K562 (cell line): ENCODE data around the gene NAP1L4. TPM values are rescaled to one million over a fixed set of nuclear protein-coding genes. Genes with fewer than 3 reads are reported as not detected.

ENCODE experiments used
- ATAC-seq: fragments of 200-7000 bp; cut with Tn5 transposase; 3 replicates; pipeline ENCODE4 v1.9.1; 2020; ENCODE audit warnings: moderate library complexity
- BruUV-seq: library from RNA; stranded (reverse); fragments of 400-500 nt; replicated peaks from 2 replicates; lab custom pipeline; 2021; lab: Mats Ljungman, UMichigan
- CTCF ChIA-PET: fragments of 300-600 bp; formaldehyde crosslinking; extraction: SDS; loops from one replicate; lab custom pipeline; 2021; ENCODE audit warnings: low intra/inter-chr PET ratio; lab: Yijun Ruan, JAX
- POLR2A ChIA-PET: fragments of 300-600, 350-650 bp; sonication (Branson Sonifier 250); formaldehyde crosslinking; extraction: SDS; loops from one replicate; lab custom pipeline; 2021; ENCODE audit warnings: antibody characterized with exemption, inconsistent platforms; lab: Yijun Ruan, JAX
- DNase-seq, 4 experiments: peaks; one replicate each; pipeline versions ENCODE4 v3.0.0 to v3.0.0-alpha.2; 2011 to 2018; ENCODE audit warnings: low spot score in 3 of 4, mixed read lengths in 3 of 4; ENCODE audit errors: extremely low read depth in 1 of 4
- FAIRE-seq: peaks from 2 replicates; lab custom pipeline; 2011; peaks lifted over from hg19 to GRCh38; lab: Jason Lieb, UNC
- H2AFZ ChIP-seq: 2 replicates; pipeline ENCODE4 v1.6.0; 2011; ENCODE audit warnings: low read depth, low read length, control low read depth, inconsistent platforms
- H3K27ac ChIP-seq: fragments of 200-600 bp; 3 replicates; pipeline ENCODE4 v1.8.0; 2011; ENCODE audit warnings: low read depth, mild to moderate bottlenecking, control low read depth, inconsistent platforms, low read length, moderate library complexity, mixed read lengths; ENCODE audit errors: extremely low read depth
- H3K27me3 ChIP-seq, 2 experiments: fragments of 300-600 bp in 1 of 2; 2 replicates in 1 of 2; 3 replicates in 1 of 2; pipeline versions ENCODE4 v1.6.0 to v1.8.0; 2011; ENCODE audit warnings: inconsistent platforms in 2 of 2, low read length in 2 of 2, mild to moderate bottlenecking in 1 of 2, mixed read lengths in 1 of 2, moderate library complexity in 1 of 2; ENCODE audit not compliant: control insufficient read depth in 2 of 2, insufficient read depth in 2 of 2
- H3K36me3 ChIP-seq: fragments of 300-600 bp; 3 replicates; pipeline ENCODE4 v1.8.0; 2011; ENCODE audit warnings: mild to moderate bottlenecking, low read length, inconsistent platforms; ENCODE audit not compliant: control insufficient read depth, insufficient read depth
- H3K4me1 ChIP-seq, 2 experiments: fragments of 200-600 bp in 1 of 2; replicated peaks in 1 of 2; 2 replicates in 1 of 2; 3 replicates in 1 of 2; pipeline versions ENCODE4 v1.5.1 to v1.8.0; 2011; ENCODE audit warnings: inconsistent platforms in 2 of 2, low read length in 2 of 2, mild to moderate bottlenecking in 1 of 2, mixed read lengths in 1 of 2, moderate library complexity in 1 of 2; ENCODE audit not compliant: control insufficient read depth in 2 of 2, insufficient read depth in 2 of 2
- H3K4me2 ChIP-seq: 2 replicates; pipeline ENCODE4 v1.6.1; 2011; ENCODE audit warnings: low read length, control low read depth, inconsistent platforms, mixed read lengths; ENCODE audit not compliant: insufficient read depth
- H3K4me3 ChIP-seq: fragments of 200-600 bp; sonication (generic), shearing (Covaris generic); 2 replicates; pipeline ENCODE4 v1.5.1; 2016; ENCODE audit warnings: control low read depth, inconsistent platforms
- H3K79me2 ChIP-seq: fragments of 200-600 bp; 3 replicates; pipeline ENCODE4 v1.8.0; 2011; ENCODE audit warnings: low read length, inconsistent platforms; ENCODE audit not compliant: control insufficient read depth, insufficient read depth
- H3K9ac ChIP-seq, 2 experiments: 2 replicates each; pipeline versions ENCODE4 v1.6.0 to v1.6.1; 2011; ENCODE audit warnings: low read depth in 2 of 2, low read length in 2 of 2, control low read depth in 1 of 2, inconsistent platforms in 1 of 2, mild to moderate bottlenecking in 1 of 2, mixed read lengths in 1 of 2; ENCODE audit not compliant: insufficient read depth in 1 of 2
- H3K9me1 ChIP-seq: one replicate; pipeline ENCODE4 v1.6.0; 2011; ENCODE audit warnings: inconsistent platforms, mild to moderate bottlenecking, low read length, moderate library complexity; ENCODE audit not compliant: control insufficient read depth, insufficient read depth
- H3K9me3 ChIP-seq: replicated peaks from 2 replicates; pipeline ENCODE4 v1.5.1; 2011; ENCODE audit warnings: low read depth, low read length, inconsistent platforms; ENCODE audit not compliant: control insufficient read depth, insufficient read depth
- H4K20me1 ChIP-seq: replicated peaks from 2 replicates; pipeline ENCODE4 v1.6.1; 2011; ENCODE audit warnings: low read length, inconsistent platforms, mixed read lengths; ENCODE audit not compliant: control insufficient read depth, insufficient read depth
- CEBPB ChIP-seq: fragments of 450-650 bp; IDR thresholded peaks from 2 replicates; pipeline ENCODE4 v1.6.1; 2016; ENCODE audit warnings: missing genetic modification characterization, missing compliant biosample characterization
- MBD2 ChIP-seq: sonication (generic); IDR thresholded peaks from 2 replicates; pipeline ENCODE4 v1.6.1; 2016; ENCODE audit warnings: low read depth, borderline replicate concordance
- MEIS2 ChIP-seq: fragments of 450-650 bp; IDR thresholded peaks from 2 replicates; pipeline ENCODE4 v1.6.1; 2014; ENCODE audit warnings: mild to moderate bottlenecking; ENCODE audit not compliant: partially characterized antibody
- SFPQ ChIP-seq: fragments of 200-400 bp; formaldehyde crosslinking; IDR thresholded peaks from 2 replicates; pipeline ENCODE4 v1.6.1; 2017; ENCODE audit warnings: mild to moderate bottlenecking, low read depth, low read length, moderate library complexity
- ZNF445 ChIP-seq: fragments of 250-450 bp; sonication (Bioruptor Pico); IDR thresholded peaks from 2 replicates; pipeline ENCODE4 v1.4.0; 2020; ENCODE audit warnings: low read depth, mild to moderate bottlenecking, moderate library complexity
- ZNF740 ChIP-seq, 3 experiments: fragments of 200-800 bp in 1 of 3; sonication (Bioruptor generic) in 1 of 3; sonication (generic) in 1 of 3; formaldehyde crosslinking in 1 of 3; IDR thresholded peaks; 2 replicates each; pipeline versions ENCODE4 v1.6.1 to v1.8.0; 2016 to 2022; ENCODE audit warnings: mild to moderate bottlenecking in 2 of 3, missing compliant biosample characterization in 2 of 3, missing genetic modification characterization in 2 of 3, missing genetic modification reagents in 1 of 3
- WGBS: fragments of 100-300 bp; shearing (Covaris generic); methylation state at CpG from one replicate; pipeline ENCODE4 v1.1.6; 2016; ENCODE audit warnings: low coverage, mixed read lengths; ENCODE audit not compliant: insufficient coverage; ENCODE audit errors: missing lambda C conversion rate; 5-methylcytosine and 5-hydroxymethylcytosine counted together
- in situ Hi-C: fragments of 300-500 bp; cut with MboI; formaldehyde crosslinking; loops from 4 replicates; pipeline ENCODE4 v1.15.0; 2018; ENCODE audit warnings: inconsistent platforms, mixed read lengths
- intact Hi-C: fragments of 100-400 bp; cut with micrococcal nuclease; formaldehyde crosslinking; loops from 2 replicates; pipeline ENCODE4 v1.14.2; 2022
- polyA plus RNA-seq, 8 experiments: library from polyadenylated mRNA; depleted of rRNA in 4 of 8; stranded (reverse) in 5 of 8; unstranded in 3 of 8; fragments of >200 nt; fragmentation: Nextera tagmentation in 2 of 8; fragmentation: Illumina TruSeq in 1 of 8; extraction: Ambion mirVana in 2 of 8; extraction: Trizol in 1 of 8; gene quantifications; 2 replicates each; pipeline versions ENCODE4 v1.2.1 to v1.2.3, GENCODE V29; 2011 to 2014; ENCODE audit warnings: inconsistent platforms in 1 of 8, missing spikeins in 1 of 8
- total RNA-seq, 7 experiments: library from RNA; depleted of rRNA in 6 of 7; stranded (reverse); fragments of >200 nt in 6 of 7; fragmentation: Illumina TruSeq in 2 of 7; extraction: Trizol in 2 of 7; gene quantifications; 2 replicates each; pipeline versions ENCODE4 v1.2.1 to v1.2.3, GENCODE V29; 2011 to 2021; ENCODE audit warnings: low replicate concordance in 1 of 7
- TF ChIP-seq, protein P1 (sequence below): fragments of 200-800 bp; sonication (Bioruptor generic); IDR thresholded peaks from 2 replicates; pipeline ENCODE4 v1.6.1; 2017; ENCODE audit warnings: missing genetic modification characterization, missing compliant biosample characterization

The NAP1L4 gene
- total and polyA plus RNA-seq, 9 of the 15 experiments (the other 6 are each of a cell fraction or from before 2014, with no cell fraction given): 34.1 to 237 (median 179) TPM

GRCh38 chr11:2983908-2984307 lies 8.2 kb downstream of the NAP1L4 start (continued):
- TF ChIP-seq SFPQ: no peak
- no peak for TF ChIP-seq ZNF445 (CRISPR knock-in tag)
- TF ChIP-seq, protein P1, sequence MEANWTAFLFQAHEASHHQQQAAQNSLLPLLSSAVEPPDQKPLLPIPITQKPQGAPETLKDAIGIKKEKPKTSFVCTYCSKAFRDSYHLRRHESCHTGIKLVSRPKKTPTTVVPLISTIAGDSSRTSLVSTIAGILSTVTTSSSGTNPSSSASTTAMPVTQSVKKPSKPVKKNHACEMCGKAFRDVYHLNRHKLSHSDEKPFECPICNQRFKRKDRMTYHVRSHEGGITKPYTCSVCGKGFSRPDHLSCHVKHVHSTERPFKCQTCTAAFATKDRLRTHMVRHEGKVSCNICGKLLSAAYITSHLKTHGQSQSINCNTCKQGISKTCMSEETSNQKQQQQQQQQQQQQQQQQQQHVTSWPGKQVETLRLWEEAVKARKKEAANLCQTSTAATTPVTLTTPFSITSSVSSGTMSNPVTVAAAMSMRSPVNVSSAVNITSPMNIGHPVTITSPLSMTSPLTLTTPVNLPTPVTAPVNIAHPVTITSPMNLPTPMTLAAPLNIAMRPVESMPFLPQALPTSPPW (CRISPR knock-in tag): no peak

DNA sequence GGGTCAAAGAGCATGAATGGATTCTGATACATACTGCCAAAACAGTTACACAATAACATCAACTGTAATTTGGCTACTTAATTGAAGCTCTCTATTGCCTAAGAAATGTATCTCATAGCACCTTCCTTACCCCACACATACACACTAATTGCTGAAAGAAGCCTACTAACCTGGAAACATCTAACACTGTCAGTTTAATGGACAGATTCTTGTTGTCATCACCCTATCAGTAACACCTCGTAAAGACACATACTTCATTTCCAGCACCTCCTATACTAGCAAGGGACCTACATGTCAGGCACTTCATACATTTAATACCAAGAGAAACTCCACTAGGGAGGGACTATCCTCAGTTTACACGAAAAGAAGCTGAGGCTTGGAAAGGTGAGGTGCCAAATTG lies 9.9 kb downstream of the NAP1L4 start:
- no peak for DNase-seq
- intact Hi-C loops: no loop called here
- Histone ChIP-seq H3K27ac (0 out of 3 replicates have a peak overlapping the region, but pooled peaks have one; percentile 13), H3K27me3 (no peaks in the 10 kb centered on the region), H3K4me2 (no peak overlapping the region)
- TF ChIP-seq MBD2: no peak
- peak; percentile 43 for TF ChIP-seq MEIS2
- 0 out of 2 replicates have a peak, but pooled peaks have one; percentile 8 for TF ChIP-seq CEBPB (tag)
- TF ChIP-seq ZNF740 (CRISPR knock-in tag; IDR thresholded peaks at IDR 0.05): no peak
- no peak for TF ChIP-seq ZNF740 (tag; IDR thresholded peaks at IDR 0.05)
- TF ChIP-seq, all 486 proteins: peak for 2
- in situ Hi-C loops: no loop called here
- Histone ChIP-seq H3K9ac (no peak overlapping the region), H3K9me1 (no peaks in the 10 kb centered on the region), H3K36me3 (peaks cover 84% of the 10 kb centered on the region), H3K4me3 (no peak overlapping the region), H2AFZ (no peak overlapping the region), H3K4me1 (peaks cover 0 to 2% of the 10 kb centered on the region in 2 experiments; a peak in 2 of 5 replicates), H3K9me3 (no peaks in the 10 kb centered on the region), H4K20me1 (peaks cover 39% of the 10 kb centered on the region), H3K79me2 (peaks cover 99% of the 10 kb centered on the region)
- no peak for FAIRE-seq
- POLR2A ChIA-PET: interaction anchor here (0.6 to 0.9 kb wide), 3 partner anchors 8 to 42 kb away, joined by 3 to 4 read pairs (median 3); no protein-coding TSS in a partner anchor
- 69% methylated on average over 2 of the region's 2 CpGs for WGBS
- no TSS peak for BruUV-seq
- ATAC-seq: peak; percentile 30; the same call in 2 of the 3 replicates
- CTCF ChIA-PET: no interaction called here
